ENCODE measurements around the gene TMEM82.

Gene TMEM82

DNA sequence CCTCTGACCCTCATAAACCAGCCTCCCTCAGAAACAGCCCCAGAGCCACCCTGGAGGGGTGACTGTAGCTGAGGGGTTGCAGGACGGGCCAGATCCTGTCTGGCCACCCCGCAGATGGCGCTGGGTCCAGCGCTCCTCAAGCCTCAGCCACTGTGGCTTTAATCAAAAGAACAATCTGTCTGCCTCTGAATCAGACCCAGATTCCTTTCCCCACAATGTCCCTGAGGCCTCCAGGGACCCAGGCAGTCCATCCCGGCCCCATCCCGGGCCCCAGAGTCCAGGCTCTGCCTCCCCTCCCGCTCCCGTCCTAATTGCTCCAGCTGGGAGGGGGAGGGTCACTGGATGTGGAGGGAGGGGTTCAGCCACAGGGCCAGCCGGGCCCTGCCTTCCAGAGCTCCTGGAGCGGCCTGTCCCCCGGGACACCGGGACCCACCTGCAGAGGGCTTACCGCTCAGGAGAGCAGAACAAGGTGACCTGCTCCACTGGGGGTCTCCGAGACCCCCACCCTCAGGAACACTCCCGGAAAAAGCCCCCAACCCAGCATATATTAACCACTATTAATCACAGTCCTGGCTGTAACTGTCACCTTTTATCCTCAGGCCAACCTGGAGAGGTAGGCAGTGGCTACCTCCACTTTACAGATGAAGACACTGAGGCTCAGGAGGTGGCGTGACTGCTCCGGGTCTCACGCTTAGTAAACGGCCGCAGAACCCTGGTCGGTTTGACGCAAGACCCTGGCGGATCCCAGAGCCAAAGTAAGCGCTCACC, 15.5 kb downstream of the TMEM82 start:
- peak; percentile 72 for DNase-seq

DNA sequence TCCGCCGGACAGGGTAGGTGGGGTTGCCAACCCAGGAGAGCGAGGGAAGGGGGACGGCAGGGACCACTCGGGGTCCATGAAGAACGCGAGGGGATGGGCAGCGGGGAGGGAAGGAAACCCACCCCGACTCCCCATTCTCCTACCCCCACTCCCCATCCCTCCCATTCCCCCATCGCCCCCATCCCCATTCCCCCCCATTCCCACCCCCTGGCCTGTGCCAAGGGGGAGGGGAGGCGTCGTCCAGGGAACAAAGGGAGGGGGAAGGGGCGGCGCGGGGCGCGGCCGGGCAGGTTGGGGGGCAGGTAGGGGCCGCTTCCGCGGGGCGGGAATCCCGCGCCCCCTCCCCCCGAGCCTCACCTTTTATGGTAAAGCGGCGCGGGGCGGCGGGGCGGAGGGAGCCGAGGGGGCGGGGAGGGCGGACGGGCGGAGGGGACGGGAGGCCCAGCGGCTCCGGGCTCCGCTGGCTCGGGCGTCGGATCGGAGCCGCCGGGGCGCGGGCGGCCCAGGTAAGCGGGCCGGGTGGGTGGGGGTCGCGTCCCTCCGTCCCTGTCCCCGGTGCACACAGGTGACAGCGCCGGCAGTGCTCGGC, 16.1 kb downstream of the TMEM82 start, which contains the start of gene FBLIM1:
FBLIM1 (plus strand) TSS at position 453 of the 589 bp plus-strand sequence. CDS start 6,189 bp downstream, outside the sequence.
- DNase-seq = peak; percentile 63

DNA sequence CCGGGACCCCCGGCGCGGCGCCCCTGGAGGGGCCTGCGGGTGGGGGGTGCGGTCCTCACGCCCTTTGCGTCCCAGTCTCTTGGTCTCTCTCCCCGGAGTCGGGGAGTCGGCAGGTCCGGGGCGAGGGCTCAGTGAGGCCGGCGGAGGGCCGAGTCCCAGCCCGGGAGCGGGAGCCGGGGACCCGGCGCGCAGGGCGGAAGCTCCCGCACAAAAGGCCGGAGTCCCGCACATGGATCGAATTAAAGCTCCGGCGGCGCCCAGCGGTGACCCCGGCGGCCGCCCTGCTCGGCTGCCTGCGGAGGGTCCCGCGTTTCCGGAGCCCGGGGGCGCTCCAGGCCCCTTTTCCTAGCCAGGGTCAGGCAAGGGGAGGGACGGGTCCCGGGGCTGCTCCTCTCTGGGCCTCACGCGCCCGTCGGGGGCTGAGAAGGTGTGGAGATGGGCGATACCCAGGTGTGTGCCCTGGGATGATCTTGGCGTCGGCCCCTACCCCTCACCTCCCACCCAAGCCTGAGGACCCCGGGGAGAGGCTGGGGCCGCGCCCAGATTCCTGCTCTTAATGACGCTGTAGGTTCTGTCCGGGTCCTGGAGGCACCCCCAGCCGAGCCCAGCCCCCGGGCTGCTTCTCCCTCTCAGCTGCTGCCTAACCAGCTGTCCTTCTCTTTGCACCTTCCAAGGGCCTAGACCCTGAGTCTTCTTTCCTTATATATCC, 16.8 kb downstream of the TMEM82 start:
- DNase-seq = peak; percentile 64

DNA sequence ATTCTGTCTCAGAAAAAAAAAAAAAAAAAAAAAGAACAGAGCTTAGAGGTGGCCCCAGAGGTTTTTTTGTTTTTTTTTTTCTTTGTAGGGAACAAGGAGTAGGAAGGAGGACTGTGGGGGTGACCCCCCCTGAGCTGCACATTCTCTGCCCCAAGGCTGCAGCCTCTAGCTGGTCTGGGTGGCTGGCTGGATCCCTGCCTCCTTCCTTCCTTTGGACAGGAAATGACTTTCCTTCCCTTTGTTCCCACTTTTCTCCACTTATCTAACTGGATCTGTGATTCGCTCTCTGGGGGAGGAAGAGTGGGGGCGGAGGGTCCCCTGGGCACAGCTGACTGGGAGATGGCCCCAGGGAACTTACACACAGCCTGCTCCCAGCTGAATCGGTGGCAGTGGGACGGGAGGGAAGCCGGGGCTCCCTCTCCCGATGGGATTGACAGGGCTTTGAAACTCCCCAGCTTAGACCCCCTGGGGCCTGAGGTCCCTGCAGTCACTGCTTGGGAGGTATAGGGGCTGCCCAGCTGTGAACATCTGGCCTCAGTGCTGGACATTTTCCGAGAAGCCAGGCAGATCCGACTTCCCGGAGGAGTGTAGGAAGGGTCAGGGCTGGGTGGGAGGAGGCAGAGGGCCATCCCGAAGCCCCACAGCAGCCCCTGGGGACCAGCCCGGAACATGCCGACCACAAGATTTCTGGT, 18.4 kb downstream of the TMEM82 start:
- peak; percentile 23 for DNase-seq

DNA sequence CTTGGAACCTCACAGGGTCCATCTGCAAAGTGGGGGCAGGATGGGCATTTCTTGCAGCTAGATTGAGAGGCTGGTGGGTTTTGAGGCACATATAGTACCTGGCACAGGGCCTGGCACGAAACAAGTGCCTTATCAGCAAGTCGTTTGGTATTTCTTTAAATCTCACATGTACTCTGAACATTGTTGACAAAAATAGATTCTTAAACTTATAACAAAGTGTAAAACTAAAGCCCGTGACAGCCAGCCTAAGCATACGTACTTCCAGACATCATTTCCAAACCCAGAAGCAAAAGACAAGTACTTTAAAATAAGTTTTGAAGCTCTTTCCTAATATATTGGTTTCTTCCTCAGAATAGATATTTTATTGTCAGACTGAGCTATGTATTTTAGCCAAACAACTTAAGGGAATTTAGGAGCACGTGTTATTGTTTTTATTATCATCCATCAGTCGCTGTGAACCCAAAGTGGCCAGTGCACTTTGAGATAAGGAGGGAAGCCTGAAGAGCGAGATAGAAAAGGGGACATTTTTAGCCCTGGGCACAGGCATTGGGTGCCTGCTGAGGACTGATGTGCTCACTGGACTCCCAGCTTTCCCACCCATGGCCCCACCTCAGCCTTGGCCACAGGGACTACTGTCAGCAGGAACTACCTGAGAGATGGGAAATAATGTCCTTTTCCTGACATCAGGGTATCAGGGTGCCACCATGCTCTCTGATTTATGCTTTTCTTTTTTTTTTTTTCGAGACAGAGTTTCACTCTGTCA, 19.2 kb downstream of the TMEM82 start:
- DNase-seq = no peak

DNA sequence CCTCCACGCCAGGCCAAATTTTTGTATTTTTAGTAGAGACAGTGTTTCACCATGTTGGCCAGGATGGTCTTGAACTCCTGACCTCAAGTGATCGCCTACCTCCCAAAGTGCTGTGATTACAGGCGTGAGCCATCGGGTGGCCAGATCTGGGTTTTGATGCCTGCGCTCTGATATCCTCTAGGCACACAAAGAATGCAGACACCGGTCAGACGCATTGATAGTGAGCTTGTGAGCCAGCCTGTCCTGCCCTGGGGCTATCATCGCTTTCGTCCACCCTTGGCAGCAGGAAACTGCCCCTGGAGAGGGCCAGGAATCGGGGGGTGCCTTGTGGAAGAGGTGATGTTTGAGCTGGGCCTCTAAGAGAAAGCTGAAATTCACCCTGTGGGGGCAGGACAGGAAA, 20.2 kb downstream of the TMEM82 start:
- DNase-seq = no peak

DNA sequence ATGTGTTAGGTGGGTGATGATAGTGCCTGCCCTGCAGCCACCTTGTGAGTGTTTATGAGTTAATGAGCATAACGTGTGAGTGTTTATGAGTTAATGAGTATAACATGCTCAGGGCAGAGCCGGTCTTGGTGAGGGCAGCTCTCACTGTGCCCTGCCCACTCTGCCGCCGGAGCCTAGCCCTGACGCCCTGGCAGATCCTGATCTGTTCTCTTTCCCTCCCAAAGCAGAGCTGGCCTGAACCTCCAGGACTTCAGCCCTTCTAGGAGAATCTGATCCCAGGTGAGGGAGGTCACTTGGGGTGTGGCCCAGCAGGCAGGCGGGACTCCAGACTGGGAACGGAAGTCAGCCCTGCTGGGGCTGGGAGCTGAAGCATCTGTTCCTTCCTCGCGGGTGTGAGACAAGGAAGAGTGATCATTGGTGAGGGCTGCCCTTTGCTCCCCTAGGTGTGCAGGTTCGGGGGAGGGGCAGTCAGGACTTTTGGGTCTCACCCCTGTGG, 22.0 kb downstream of the TMEM82 start:
- no peak for DNase-seq

DNA sequence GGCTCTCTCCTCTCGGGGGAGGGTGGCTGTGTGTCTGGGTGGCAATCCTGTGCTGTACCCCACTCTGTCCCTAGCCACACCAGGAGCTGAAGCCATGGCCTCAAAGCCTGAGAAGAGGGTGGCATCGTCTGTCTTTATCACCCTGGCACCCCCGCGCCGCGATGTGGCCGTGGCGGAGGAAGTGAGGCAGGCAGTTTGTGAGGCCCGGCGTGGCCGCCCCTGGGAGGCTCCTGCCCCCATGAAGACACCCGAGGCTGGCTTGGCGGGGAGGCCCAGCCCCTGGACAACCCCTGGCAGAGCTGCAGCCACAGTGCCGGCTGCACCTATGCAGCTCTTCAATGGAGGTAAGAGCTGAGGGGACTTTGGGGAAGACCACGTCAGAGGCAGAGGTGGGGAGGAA, 22.6 kb downstream of the TMEM82 start:
- DNase-seq = no peak

DNA sequence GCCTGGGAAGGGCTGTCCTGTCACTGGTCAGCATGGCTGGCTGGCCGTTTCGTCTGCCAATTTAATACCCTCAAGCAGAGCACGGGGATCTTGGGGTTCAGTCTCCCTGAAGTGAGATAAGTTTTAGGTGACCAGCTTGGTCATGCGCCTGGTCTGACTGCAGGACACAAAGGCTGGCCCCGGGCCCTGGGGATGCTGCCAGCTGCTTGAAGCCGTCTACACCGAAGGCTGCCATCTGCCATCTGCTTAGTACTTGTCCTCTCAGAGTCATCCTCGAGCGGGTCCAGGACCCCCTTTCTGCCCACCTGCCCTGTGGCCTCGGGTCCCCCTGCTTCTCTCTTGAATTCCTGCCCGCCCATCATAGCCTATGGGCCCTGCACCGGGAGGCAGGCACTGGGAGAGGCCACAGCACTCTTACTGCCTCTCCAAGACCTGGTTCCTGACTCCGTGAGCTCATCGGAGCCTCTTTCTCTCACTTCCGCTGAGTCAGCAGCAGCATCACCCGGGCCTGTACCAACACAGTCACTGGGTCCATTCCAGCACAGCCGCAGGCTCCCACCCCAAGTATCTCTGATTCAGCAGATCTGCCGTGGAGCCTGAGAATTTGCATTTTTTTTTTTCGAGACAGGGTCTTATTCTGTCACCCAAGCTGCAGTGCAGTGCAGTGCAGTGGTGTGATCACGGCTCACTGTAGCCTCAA, 23.3 kb downstream of the TMEM82 start:
- DNase-seq = no peak

DNA sequence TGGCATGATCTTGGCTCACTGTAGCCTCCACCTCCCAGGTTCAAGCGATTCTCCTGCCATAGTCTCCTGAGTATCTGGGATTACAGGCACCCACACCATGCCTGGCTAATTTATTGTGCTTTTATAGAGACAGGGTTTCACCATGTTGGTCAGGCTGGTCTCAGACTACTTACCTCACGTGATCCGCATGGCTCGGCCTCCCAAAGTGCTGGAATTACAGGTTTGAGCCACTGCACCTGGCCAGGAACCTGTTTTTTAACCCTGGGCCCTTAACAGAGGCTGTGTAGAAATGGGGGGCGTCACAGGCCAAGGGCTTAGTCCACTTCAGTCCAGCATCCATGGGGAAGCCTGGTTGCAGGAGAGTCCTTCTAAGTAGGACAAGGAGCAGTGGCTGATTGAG, 25.6 kb downstream of the TMEM82 start:
- DNase-seq = no peak

DNA sequence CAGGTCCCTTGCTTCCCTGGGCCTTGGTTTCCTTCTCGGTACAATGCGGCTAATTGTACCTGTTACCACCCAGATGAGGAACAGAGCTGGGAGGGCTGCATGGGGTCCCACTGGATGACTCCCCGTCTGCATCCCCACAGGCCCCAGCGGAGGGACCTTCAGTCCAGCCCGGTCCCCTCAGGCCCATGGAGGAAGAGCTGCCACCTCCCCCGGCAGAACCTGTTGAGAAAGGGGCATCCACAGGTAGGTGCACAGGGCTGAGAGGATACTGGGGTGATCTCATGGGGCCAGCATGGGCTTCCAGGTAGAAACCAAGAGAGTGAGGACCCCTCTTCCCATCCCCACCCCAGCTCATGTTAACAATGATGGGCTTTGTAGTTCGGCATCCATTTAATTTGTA, 26.1 kb downstream of the TMEM82 start:
- no peak for DNase-seq

DNA sequence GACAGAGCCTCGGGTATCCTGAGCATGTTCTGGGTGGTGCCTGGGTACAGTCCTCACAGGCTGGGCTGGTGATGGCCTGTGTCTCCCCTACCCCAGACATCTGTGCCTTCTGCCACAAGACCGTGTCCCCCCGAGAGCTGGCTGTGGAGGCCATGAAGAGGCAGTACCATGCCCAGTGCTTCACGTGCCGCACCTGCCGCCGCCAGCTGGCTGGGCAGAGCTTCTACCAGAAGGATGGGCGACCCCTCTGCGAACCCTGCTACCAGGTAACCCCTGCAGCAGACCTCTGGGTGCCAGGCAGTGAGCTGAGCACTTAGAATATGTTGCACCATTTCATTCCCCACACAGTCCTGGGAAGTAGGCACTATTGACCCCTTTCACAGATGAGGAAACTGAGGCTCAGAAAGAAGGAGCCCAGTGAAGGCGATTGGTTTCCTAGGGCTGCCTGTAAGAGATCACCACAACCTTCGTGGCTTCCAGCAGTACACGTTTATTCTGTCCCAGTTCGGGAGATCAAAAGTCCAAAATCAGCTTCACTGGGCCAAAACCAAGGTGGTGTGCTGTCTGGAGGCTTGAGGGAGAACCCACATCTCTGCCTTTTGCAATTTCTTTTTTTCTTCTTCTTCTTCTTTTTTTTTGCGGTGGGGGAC, 28.1 kb downstream of the TMEM82 start:
- DNase-seq = no peak

DNA sequence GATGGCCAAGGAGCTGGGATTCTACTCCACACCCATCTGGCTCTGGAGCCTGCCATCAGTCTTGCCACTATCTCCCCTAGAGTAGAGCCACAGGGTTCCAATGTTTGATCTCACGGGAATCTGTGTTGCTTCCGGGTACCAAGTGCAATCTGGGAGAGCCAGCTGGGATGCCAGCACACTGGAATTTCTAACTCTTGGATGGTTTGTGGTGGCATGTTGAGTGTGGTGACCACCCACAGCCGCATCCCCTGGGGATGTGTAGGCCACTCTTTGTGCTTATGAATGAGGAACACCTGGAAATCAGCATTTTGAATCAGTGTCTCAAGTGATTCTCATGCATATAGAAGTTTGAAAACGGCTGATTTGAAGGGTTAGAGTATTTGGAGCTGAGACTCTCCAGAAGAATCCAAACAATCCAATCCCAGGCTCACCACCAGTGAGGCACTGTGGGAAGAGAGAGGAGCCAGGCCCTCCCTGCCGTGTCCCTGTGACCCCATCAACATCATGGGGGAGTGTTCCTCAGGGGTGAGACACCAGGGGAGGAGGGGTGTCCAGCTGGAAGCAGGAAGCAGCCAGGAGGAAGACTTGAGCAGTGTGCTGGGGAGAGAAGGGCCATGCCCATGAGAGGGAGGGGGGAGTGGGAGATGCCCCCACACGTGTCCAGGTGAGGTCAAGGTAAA, 29.7 kb downstream of the TMEM82 start:
- no peak for DNase-seq

DNA sequence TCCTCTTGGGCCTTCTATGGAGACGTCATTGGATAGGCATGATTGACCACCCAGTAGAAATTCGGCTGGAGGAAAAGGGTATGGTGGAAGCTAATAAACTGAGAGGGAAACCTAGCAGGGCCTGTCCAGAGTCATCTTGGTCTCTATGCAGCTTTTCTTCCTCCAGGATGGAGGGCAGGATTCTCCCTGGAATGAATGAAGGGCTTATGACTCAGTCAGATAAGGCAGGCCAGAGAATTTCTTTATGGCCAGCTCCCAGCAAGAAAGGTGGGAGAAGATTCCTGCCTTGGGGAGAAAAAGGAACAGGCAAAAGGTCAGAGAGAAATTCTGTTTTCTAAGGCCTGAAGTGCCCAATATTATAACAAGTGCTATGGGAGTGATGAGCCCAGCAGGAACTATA, 33.4 kb downstream of the TMEM82 start:
- no peak for DNase-seq

DNA sequence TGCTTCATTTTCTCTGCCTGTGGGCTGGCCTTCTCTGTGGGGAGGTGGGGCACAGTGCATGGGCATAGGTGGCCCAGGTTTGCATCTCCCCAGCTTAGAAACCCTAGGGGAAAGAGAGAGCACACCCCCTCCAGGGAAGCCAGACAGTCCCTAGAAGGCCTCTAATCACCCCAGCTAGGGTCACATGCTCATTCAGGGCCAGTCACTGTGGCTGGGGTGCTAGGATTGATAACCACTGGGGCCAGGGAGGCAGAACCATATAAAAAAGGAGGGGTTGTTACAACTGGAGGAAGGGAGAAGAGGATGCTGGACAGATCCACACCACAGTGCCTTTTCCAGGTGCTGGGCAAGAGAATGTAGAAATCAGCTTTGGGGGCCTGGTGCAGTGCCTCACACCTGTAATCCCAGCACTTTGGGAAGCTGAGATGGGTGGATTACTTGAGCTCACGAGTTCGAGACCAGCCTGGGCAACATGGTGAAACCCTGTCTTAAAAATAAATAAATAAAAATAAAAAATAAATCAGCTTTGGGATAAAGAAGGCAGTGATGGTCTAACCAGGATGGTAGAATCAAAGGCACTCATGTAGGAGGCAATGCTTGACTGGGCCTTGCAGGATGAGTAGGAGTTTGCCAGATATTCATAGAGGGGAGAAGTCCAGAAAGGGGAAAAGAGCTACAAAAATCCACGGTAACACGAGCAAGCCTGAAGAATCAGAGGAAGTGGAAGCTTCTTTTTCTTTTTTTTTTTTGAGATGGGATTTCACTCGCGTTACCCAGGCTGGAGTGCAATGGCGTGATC, 35.8 kb downstream of the TMEM82 start:
- no peak for DNase-seq

DNA sequence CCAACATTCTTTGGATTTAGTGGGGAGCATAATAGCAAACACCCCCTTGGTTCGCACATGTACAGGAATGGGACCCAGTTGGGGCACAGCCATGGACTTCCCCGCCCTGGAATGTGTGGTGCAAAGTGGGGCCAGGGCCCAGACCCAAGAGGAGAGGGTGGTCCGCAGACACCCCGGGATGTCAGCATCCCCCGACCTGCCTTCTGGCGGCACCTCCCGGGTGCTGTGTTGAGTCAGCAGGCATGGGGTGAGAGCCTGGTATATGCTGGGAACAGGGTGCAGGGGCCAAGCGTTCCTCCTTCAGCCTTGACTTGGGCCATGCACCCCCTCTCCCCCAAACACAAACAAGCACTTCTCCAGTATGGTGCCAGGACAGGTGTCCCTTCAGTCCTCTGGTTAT, 43.4 kb downstream of the TMEM82 start:
- DNase-seq = no peak

DNA sequence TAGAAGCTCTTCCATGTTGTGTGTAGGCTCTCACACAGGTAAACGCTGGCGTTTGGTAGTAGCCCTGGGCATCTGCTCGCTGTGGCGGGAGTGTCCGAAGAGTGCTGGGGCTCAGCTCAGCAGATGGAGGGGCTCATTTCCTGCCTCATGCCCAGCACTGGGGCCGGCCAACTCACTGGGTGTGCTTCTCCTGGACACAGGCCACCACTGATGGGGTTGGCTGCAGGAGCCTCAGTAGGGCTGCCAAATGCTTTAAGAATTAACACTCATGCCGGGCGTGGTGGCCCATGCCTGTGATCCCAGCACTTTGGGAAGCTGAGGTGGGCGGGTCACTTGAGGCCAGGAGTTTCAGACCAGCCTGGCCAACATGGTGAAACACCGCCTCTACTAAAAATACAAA, 44.3 kb downstream of the TMEM82 start:
- DNase-seq = no peak

DNA sequence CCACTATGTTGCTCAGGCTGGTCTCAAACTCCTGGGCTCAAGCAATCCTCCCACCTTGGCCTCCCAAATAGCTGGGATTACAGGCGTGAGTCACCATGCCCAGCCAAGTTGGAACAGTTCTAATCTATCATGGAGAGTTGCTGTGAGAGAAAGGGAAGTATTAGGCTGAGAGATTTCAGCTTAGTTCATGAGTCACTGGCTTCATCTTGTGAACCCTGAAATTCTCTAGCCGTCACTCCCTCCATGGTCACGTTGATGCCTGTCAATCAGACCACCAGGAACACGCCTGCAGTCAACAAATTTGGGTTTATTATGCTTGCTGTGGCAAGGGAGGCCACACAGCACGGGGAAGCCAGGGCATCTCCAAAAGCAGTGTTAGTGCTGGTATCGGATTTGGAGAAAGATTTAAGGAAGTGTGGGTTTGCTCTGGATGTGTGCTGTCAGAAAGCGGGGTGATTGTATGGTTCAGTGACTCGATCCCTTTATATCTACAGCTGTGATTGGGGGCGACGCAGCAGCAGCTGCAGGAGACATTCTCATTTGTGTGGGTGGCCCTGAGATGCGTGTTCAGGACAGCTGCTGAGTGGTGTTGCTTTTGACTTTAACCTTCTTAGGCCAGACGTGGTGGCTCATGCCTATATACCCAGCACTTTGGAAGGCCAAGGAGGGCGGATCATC, 46.5 kb downstream of the TMEM82 start:
- DNase-seq = no peak

DNA sequence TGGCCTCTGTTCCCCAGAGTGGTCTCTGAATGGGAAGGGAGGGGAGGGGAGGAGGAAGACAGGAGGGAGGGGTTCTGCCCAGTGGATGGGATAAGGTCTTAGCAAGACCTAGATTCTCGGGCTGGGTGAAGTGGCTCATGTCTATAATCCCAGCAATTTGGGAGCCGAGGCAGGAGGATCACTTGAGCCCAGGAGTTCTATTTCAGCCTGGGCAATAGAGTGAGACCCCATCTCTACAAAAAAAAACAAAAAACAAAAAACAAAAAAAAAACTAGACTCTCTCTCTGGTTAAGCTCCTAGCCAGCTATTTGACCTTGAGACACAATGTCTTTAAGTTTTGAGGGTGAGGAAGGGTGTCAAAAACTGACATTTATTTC, 53.8 kb downstream of the TMEM82 start:
- no peak for DNase-seq
